ENCODE measurements around the gene TEKT2.

The TEKT2 gene

GRCh38 chr1:36128126-36128904 lies 44.4 kb downstream of the TEKT2 start:
- Histone ChIP-seq H2BK15ac (ENCODE audit: low read depth, poor library complexity, severe bottlenecking) (no peak overlapping the region), H3K9me3 (ENCODE audit: control insufficient read depth, low read length) (no peaks in the 10 kb centered on the region), H3K27ac (ENCODE audit: low read length, poor library complexity, severe bottlenecking) (no peak overlapping the region), H2BK12ac (ENCODE audit: low read length in 2 of 2) (no peak overlapping the region), H3K14ac (ENCODE audit: low read length in 2 of 2) (no peak overlapping the region), H3K4me1 (ENCODE audit: control insufficient read depth, insufficient read depth, low read depth, low read length) (peaks cover 46% of the 10 kb centered on the region), H3K27me3 (ENCODE audit: control insufficient read depth in 1 of 2, insufficient read depth in 1 of 2, low read length in 2 of 2) (peaks cover 0 to 9% of the 10 kb centered on the region in 2 experiments), H2AK5ac (ENCODE audit: low read length, severe bottlenecking) (peak overlapping the region; percentile 89), H2BK5ac (ENCODE audit: low read depth, low read length, poor library complexity, severe bottlenecking) (no peak overlapping the region), H3K23ac (ENCODE audit: low read length in 2 of 2) (no peak overlapping the region), H3K4me3 (ENCODE audit: insufficient read depth in 1 of 2, low read depth in 1 of 2, low read length in 2 of 2) (no peak overlapping the region), H3K36me3 (ENCODE audit: control insufficient read depth in 1 of 2, insufficient read depth in 2 of 2, low read depth in 1 of 2, low read length in 2 of 2) (no peaks in the 10 kb centered on the region), H4K8ac (ENCODE audit: low read length) (no peak overlapping the region), H3K4ac (ENCODE audit: low read depth in 1 of 2, low read length in 2 of 2) (no peak overlapping the region), H3K9ac (ENCODE audit: low read length) (no peak overlapping the region), H2BK120ac (ENCODE audit: low read depth, low read length) (no peak overlapping the region), H3K79me1 (replicated peaks; ENCODE audit: low read length, poor library complexity, severe bottlenecking) (no peaks in the 10 kb centered on the region), H3K4me2 (ENCODE audit: low read length, poor library complexity, severe bottlenecking) (no peak overlapping the region), H2AFZ (ENCODE audit: low read depth, low read length) (no peak overlapping the region), H4K91ac (ENCODE audit: low read length) (no peak overlapping the region), H3K18ac (ENCODE audit: low read depth in 1 of 2, low read length in 2 of 2) (no peak overlapping the region)
- 94% methylated on average over 9 of the region's 11 CpGs for WGBS
- no peak for DNase-seq

- H3K9ac ChIP-seq (ENCODE audit: low read length), result no peak overlapping the region
- 100% methylated on average over 3 of the region's 3 CpGs for WGBS
- no peaks in the 10 kb centered on the region for H3K9me3 ChIP-seq (ENCODE audit: control insufficient read depth, low read length)
- no peak overlapping the region for H2BK12ac ChIP-seq (ENCODE audit: low read length in 2 of 2)
- no peak overlapping the region for H3K4ac ChIP-seq (ENCODE audit: low read depth in 1 of 2, low read length in 2 of 2)
- peak overlapping the region; percentile 86 for H2AK5ac ChIP-seq (ENCODE audit: low read length, severe bottlenecking)
- H3K27ac ChIP-seq (ENCODE audit: low read length, poor library complexity, severe bottlenecking), result no peak overlapping the region
- H3K4me2 ChIP-seq (ENCODE audit: low read length, poor library complexity, severe bottlenecking), result no peak overlapping the region
- H3K36me3 ChIP-seq (ENCODE audit: control insufficient read depth in 1 of 2, insufficient read depth in 2 of 2, low read depth in 1 of 2, low read length in 2 of 2), result no peaks in the 10 kb centered on the region
- H2BK120ac ChIP-seq (ENCODE audit: low read depth, low read length), result no peak overlapping the region
- H3K4me1 ChIP-seq (ENCODE audit: control insufficient read depth, insufficient read depth, low read depth, low read length), result peaks cover 45% of the 10 kb centered on the region
- H4K91ac ChIP-seq (ENCODE audit: low read length), result no peak overlapping the region
- no peak overlapping the region for H3K14ac ChIP-seq (ENCODE audit: low read length in 2 of 2)
- H3K27me3 ChIP-seq (ENCODE audit: control insufficient read depth in 1 of 2, insufficient read depth in 1 of 2, low read length in 2 of 2), result peaks cover 0 to 9% of the 10 kb centered on the region in 2 experiments
- H3K18ac ChIP-seq (ENCODE audit: low read depth in 1 of 2, low read length in 2 of 2), result no peak overlapping the region
- H3K23ac ChIP-seq (ENCODE audit: low read length in 2 of 2), result no peak overlapping the region
- no peak overlapping the region for H2AFZ ChIP-seq (ENCODE audit: low read depth, low read length)
- DNase-seq, result no peak
- no peak overlapping the region for H3K4me3 ChIP-seq (ENCODE audit: insufficient read depth in 1 of 2, low read depth in 1 of 2, low read length in 2 of 2)
- H2BK5ac ChIP-seq (ENCODE audit: low read depth, low read length, poor library complexity, severe bottlenecking), result no peak overlapping the region
- H2BK15ac ChIP-seq (ENCODE audit: low read depth, poor library complexity, severe bottlenecking), result no peak overlapping the region
- H3K79me1 ChIP-seq (replicated peaks; ENCODE audit: low read length, poor library complexity, severe bottlenecking), result no peaks in the 10 kb centered on the region
- H4K8ac ChIP-seq (ENCODE audit: low read length), result no peak overlapping the region
Measured at GRCh38 chr1:36128905-36129206, 45.0 kb downstream of the TEKT2 start.

- Histone ChIP-seq H2BK120ac (ENCODE audit: low read depth, low read length) (no peak overlapping the region), H3K27me3 (ENCODE audit: control insufficient read depth in 1 of 2, insufficient read depth in 1 of 2, low read length in 2 of 2) (no peaks in the 10 kb centered on the region), H2BK12ac (ENCODE audit: low read length in 2 of 2) (no peak overlapping the region), H2AK5ac (ENCODE audit: low read length, severe bottlenecking) (no peak overlapping the region), H3K18ac (ENCODE audit: low read depth in 1 of 2, low read length in 2 of 2) (no peak overlapping the region), H2BK5ac (ENCODE audit: low read depth, low read length, poor library complexity, severe bottlenecking) (no peak overlapping the region), H4K91ac (ENCODE audit: low read length) (no peak overlapping the region), H3K4me1 (ENCODE audit: control insufficient read depth, insufficient read depth, low read depth, low read length) (peaks cover 30% of the 10 kb centered on the region), H3K79me1 (replicated peaks; ENCODE audit: low read length, poor library complexity, severe bottlenecking) (peaks cover 4% of the 10 kb centered on the region), H3K4me2 (ENCODE audit: low read length, poor library complexity, severe bottlenecking) (no peak overlapping the region), H3K9me3 (ENCODE audit: control insufficient read depth, low read length) (no peaks in the 10 kb centered on the region), H3K14ac (ENCODE audit: low read length in 2 of 2) (no peak overlapping the region), H3K36me3 (ENCODE audit: control insufficient read depth in 1 of 2, insufficient read depth in 2 of 2, low read depth in 1 of 2, low read length in 2 of 2) (peaks cover 6 to 8% of the 10 kb centered on the region in 2 experiments), H2AFZ (ENCODE audit: low read depth, low read length) (no peak overlapping the region), H3K4ac (ENCODE audit: low read depth in 1 of 2, low read length in 2 of 2) (no peak overlapping the region), H3K23ac (ENCODE audit: low read length in 2 of 2) (no peak overlapping the region), H2BK15ac (ENCODE audit: low read depth, poor library complexity, severe bottlenecking) (no peak overlapping the region), H3K4me3 (ENCODE audit: insufficient read depth in 1 of 2, low read depth in 1 of 2, low read length in 2 of 2) (no peak overlapping the region), H3K9ac (ENCODE audit: low read length) (no peak overlapping the region), H3K27ac (ENCODE audit: low read length, poor library complexity, severe bottlenecking) (no peak overlapping the region), H4K8ac (ENCODE audit: low read length) (no peak overlapping the region)
- no peak for DNase-seq
- WGBS, result 93% methylated on average over 3 of the region's 3 CpGs
Measured at GRCh38 chr1:36132029-36132428, 48.1 kb downstream of the TEKT2 start.

GRCh38 chr1:36133484-36133883 lies 49.6 kb downstream of the TEKT2 start:
- H4K91ac ChIP-seq (ENCODE audit: low read length), result no peak overlapping the region
- H2BK120ac ChIP-seq (ENCODE audit: low read depth, low read length), result no peak overlapping the region
- no peak overlapping the region for H3K23ac ChIP-seq (ENCODE audit: low read length in 2 of 2)
- H3K4me3 ChIP-seq (ENCODE audit: insufficient read depth in 1 of 2, low read depth in 1 of 2, low read length in 2 of 2), result no peak overlapping the region
- no peak overlapping the region for H3K4me2 ChIP-seq (ENCODE audit: low read length, poor library complexity, severe bottlenecking)
- peak; percentile 84 for DNase-seq
- H2AK5ac ChIP-seq (ENCODE audit: low read length, severe bottlenecking), result no peak overlapping the region
- H3K79me1 ChIP-seq (replicated peaks; ENCODE audit: low read length, poor library complexity, severe bottlenecking), result peaks cover 14% of the 10 kb centered on the region
- peak overlapping the region; percentile 75 for H3K9ac ChIP-seq (ENCODE audit: low read length)
- H3K4me1 ChIP-seq (ENCODE audit: control insufficient read depth, insufficient read depth, low read depth, low read length), result peaks cover 17% of the 10 kb centered on the region
- H3K9me3 ChIP-seq (ENCODE audit: control insufficient read depth, low read length), result no peaks in the 10 kb centered on the region
- no peak overlapping the region for H3K18ac ChIP-seq (ENCODE audit: low read depth in 1 of 2, low read length in 2 of 2)
- H2BK15ac ChIP-seq (ENCODE audit: low read depth, poor library complexity, severe bottlenecking), result no peak overlapping the region
- WGBS, result 87% methylated on average over 3 of the region's 3 CpGs
- no peak overlapping the region for H3K27ac ChIP-seq (ENCODE audit: low read length, poor library complexity, severe bottlenecking)
- H2AFZ ChIP-seq (ENCODE audit: low read depth, low read length), result no peak overlapping the region
- H3K4ac ChIP-seq (ENCODE audit: low read depth in 1 of 2, low read length in 2 of 2), result no peak overlapping the region
- no peak overlapping the region for H3K14ac ChIP-seq (ENCODE audit: low read length in 2 of 2)
- no peak overlapping the region for H4K8ac ChIP-seq (ENCODE audit: low read length)
- H3K36me3 ChIP-seq (ENCODE audit: control insufficient read depth in 1 of 2, insufficient read depth in 2 of 2, low read depth in 1 of 2, low read length in 2 of 2), result peaks cover 17 to 23% of the 10 kb centered on the region in 2 experiments
- H2BK5ac ChIP-seq (ENCODE audit: low read depth, low read length, poor library complexity, severe bottlenecking), result no peak overlapping the region
- no peaks in the 10 kb centered on the region for H3K27me3 ChIP-seq (ENCODE audit: control insufficient read depth in 1 of 2, insufficient read depth in 1 of 2, low read length in 2 of 2)
- H2BK12ac ChIP-seq (ENCODE audit: low read length in 2 of 2), result no peak overlapping the region

All from mesenchymal stem cell (in vitro differentiated cells and primary cell).